ENCODE measurements around the gene TBCCD1.

DNA sequence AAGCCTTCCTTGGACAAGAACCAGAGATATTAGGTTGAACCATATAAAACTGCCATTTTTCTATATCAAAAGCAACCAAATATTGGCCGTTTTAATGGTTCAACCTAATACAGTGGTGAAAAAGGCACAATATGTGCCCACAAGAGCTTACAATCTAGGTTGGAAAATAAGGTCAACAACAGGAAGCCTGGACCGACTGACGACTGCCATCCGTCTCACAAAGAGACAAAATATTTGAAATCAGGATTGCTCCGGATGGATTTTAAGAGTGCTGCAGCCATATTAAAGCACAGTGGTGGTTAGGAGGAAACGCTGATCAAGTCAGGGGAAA, 47.1 kb upstream of the TBCCD1 start:
- TF ChIP-seq, protein P1, sequence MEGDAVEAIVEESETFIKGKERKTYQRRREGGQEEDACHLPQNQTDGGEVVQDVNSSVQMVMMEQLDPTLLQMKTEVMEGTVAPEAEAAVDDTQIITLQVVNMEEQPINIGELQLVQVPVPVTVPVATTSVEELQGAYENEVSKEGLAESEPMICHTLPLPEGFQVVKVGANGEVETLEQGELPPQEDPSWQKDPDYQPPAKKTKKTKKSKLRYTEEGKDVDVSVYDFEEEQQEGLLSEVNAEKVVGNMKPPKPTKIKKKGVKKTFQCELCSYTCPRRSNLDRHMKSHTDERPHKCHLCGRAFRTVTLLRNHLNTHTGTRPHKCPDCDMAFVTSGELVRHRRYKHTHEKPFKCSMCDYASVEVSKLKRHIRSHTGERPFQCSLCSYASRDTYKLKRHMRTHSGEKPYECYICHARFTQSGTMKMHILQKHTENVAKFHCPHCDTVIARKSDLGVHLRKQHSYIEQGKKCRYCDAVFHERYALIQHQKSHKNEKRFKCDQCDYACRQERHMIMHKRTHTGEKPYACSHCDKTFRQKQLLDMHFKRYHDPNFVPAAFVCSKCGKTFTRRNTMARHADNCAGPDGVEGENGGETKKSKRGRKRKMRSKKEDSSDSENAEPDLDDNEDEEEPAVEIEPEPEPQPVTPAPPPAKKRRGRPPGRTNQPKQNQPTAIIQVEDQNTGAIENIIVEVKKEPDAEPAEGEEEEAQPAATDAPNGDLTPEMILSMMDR (IDR thresholded peaks at IDR 0.05; ENCODE audit: low read depth, low read length, poor library complexity, severe bottlenecking) = no peak
- no peak for TF ChIP-seq EZH2phosphoT487 (IDR thresholded peaks at IDR 0.05; ENCODE audit: borderline replicate concordance, low read length)

Measured in DOHH2 (cell line).